ENCODE data around the gene PPM1H.

Gene PPM1H

GRCh38 chr12:62789851-62790250 lies 145.1 kb downstream of the PPM1H start:
- no peak for DNase-seq

GRCh38 chr12:62787611-62788010 lies 147.3 kb downstream of the PPM1H start:
- no peak for DNase-seq

- DNase-seq: no peak
Observed at GRCh38 chr12:62787023-62787422, 147.9 kb downstream of the PPM1H start.

- no peak for DNase-seq
Observed at GRCh38 chr12:62785941-62786559, 148.9 kb downstream of the PPM1H start.

GRCh38 chr12:62784576-62784975 lies 150.4 kb downstream of the PPM1H start:
- DNase-seq: no peak

GRCh38 chr12:62783881-62784280 lies 151.1 kb downstream of the PPM1H start:
- no peak for DNase-seq

- no peak for DNase-seq
Observed at GRCh38 chr12:62781136-62781880, 153.6 kb downstream of the PPM1H start.

GRCh38 chr12:62779488-62779887 lies 155.5 kb downstream of the PPM1H start:
- no peak for DNase-seq

GRCh38 chr12:62778187-62778586 lies 156.8 kb downstream of the PPM1H start:
- DNase-seq: no peak

- no peak for DNase-seq
Observed at GRCh38 chr12:62776997-62777396, 158.0 kb downstream of the PPM1H start.

GRCh38 chr12:62776575-62776974 lies 158.4 kb downstream of the PPM1H start:
- no peak for DNase-seq

GRCh38 chr12:62774794-62775193 lies 160.2 kb downstream of the PPM1H start:
- no peak for DNase-seq

GRCh38 chr12:62772416-62772955 lies 162.5 kb downstream of the PPM1H start:
- no peak for DNase-seq

- DNase-seq: no peak
Observed at GRCh38 chr12:62771828-62772227, 163.1 kb downstream of the PPM1H start.

GRCh38 chr12:62770381-62770780 lies 164.6 kb downstream of the PPM1H start:
- no peak for DNase-seq

- DNase-seq: no peak
Observed at GRCh38 chr12:62769076-62769619, 165.8 kb downstream of the PPM1H start.

GRCh38 chr12:62767946-62768345 lies 167.0 kb downstream of the PPM1H start:
- DNase-seq: no peak

- no peak for DNase-seq
Observed at GRCh38 chr12:62767496-62767895, 167.5 kb downstream of the PPM1H start.

- DNase-seq: no peak
Observed at GRCh38 chr12:62766496-62766895, 168.5 kb downstream of the PPM1H start.

- DNase-seq: no peak
Observed at GRCh38 chr12:62763861-62764645, 170.9 kb downstream of the PPM1H start.

GRCh38 chr12:62763312-62763711 lies 171.6 kb downstream of the PPM1H start:
- DNase-seq: no peak

GRCh38 chr12:62762645-62763044 lies 172.3 kb downstream of the PPM1H start:
- no peak for DNase-seq

GRCh38 chr12:62761658-62762057 lies 173.3 kb downstream of the PPM1H start:
- DNase-seq: no peak

Measured in CD4-positive, alpha-beta T cell treated with Interleukin-12 subunit alpha and Interleukin-12 subunit beta, for 1 hour (primary cell).